ENCODE measurements around the gene BTD.

Gene BTD

DNA sequence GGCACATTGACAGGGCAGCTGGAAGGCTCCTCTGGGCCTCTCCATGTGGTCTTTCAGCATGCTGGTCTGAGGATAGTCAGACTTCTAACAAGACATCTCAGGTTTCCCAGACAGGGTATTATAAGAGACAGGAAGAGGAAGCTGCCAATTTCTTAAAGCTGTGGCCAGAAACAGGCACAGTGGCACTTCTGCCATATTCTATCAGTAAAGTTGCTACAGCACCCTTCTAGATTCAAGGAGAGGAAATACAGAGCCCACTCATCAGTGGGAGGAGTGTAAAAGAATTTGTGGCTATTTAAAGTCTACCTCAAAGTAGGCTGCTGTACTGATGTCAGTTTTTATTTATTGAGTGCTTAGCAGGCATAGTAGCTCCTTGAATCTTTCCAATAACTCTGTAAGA, 55.5 kb downstream of the BTD start:
- in situ Hi-C loops (cut with HindIII; ENCODE audit: low sequenced_read_pairs): no loop called here
- TF ChIP-seq, protein P1, sequence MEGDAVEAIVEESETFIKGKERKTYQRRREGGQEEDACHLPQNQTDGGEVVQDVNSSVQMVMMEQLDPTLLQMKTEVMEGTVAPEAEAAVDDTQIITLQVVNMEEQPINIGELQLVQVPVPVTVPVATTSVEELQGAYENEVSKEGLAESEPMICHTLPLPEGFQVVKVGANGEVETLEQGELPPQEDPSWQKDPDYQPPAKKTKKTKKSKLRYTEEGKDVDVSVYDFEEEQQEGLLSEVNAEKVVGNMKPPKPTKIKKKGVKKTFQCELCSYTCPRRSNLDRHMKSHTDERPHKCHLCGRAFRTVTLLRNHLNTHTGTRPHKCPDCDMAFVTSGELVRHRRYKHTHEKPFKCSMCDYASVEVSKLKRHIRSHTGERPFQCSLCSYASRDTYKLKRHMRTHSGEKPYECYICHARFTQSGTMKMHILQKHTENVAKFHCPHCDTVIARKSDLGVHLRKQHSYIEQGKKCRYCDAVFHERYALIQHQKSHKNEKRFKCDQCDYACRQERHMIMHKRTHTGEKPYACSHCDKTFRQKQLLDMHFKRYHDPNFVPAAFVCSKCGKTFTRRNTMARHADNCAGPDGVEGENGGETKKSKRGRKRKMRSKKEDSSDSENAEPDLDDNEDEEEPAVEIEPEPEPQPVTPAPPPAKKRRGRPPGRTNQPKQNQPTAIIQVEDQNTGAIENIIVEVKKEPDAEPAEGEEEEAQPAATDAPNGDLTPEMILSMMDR (IDR thresholded peaks at IDR 0.05; ENCODE audit: low read depth, low read length, missing control alignments): no peak
- DNase-seq (ENCODE audit: low read depth): no peak
- H3K4me3 ChIP-seq (ENCODE audit: low read depth, low read length): no peak overlapping the region

DNA sequence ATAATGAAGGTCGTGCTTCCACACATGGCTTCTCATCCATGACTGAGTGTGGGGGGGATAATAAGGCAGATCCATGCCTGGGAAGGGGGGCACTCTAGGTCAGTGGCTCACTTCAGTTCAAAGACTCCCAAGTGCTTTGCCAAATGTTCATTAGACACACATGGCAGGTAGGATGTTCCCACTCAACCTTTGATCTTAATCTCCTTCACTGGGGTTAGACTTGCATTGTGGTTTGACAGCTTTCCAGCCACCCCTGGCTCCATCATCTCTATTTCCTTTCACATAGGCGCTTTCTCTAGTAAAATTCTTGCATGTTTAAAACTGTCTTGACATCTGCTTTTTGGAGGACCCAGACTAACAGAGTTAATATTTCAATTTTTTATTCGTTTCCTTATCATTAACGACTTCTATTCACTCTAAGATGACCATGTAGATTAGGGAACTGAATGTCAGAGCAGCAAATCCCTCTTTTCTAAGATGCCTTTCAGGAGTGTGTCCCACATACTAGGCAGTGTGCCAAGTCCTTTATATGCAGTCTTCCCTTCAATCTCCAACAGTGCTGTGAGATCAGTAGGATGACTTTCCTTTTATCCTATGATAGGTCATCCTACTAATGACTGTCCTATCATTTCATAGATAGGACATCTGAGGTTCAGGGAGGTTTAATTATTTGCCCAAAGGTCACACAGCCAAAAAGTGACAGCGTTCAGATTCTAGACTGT, 57.9 kb downstream of the BTD start:
- no peak for DNase-seq (ENCODE audit: low read depth)
- TF ChIP-seq, protein P1 (IDR thresholded peaks at IDR 0.05; ENCODE audit: low read depth, low read length, missing control alignments): no peak
- H3K4me3 ChIP-seq (ENCODE audit: low read depth, low read length): no peak overlapping the region
- in situ Hi-C loops (cut with HindIII; ENCODE audit: low sequenced_read_pairs): no loop called here

DNA sequence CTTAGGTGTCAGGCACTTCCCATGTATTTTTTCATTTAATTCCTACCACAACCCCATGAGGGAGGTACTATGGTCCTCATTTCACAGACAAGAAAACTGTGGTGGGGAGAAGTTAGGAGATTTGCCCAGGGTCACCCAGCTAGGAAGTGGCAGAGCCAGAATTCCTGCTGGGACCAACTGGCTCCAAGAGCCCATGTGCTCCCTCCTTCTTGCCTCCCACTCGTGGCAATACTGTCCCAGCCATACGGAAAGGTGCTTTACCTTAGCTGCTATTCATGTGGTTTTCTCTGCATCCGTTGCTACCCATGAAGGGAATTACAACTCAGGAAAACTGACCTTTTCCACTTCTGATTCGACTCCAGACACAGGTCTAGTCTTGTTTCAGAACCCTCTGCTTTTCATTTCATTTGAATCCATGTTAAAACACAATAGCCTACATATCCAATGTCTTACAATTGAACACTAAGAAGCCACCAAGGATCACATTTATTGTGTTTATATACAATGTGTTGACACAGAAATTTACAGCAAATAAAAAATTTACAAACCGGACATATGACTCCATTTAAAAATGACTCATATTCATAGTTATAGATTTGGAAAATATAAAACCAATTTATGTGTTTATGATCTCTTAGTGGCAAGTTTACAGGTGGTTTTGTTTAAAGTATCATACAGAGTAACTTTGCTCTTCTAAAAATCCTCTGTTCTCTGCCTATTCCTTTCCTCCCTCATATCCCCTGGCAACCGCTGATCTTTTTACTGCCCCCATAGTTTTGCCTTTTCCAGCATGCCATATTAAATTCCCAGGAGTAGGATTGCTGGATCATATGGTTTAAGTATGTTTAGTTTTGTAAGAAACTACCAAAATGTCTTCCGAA, 58.8 kb downstream of the BTD start:
- in situ Hi-C loops (cut with HindIII; ENCODE audit: low sequenced_read_pairs): no loop called here
- TF ChIP-seq, protein P1 (IDR thresholded peaks at IDR 0.05; ENCODE audit: low read depth, low read length, missing control alignments): no peak
- no peak overlapping the region for H3K4me3 ChIP-seq (ENCODE audit: low read depth, low read length)
- DNase-seq (ENCODE audit: low read depth): no peak

DNA sequence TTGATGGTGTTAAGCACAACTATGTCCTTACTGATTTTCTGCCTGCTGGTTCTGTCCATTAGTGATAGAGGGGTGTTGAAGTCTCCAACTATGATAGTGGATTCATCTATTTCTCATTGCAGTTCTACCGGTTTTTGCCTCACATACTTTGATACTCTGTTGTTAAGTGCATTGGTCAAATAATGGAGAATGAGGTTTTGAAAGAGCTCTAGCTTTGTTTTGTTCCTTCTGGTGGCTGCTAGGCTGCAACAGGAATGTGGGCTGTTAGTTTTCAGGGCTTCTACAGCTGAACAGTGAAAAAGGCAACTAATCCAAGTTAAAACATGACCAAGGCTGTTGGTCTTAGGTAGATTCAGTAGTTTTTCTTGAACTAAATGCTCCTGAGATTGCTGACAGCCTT, 62.6 kb downstream of the BTD start:
- TF ChIP-seq, protein P1 (IDR thresholded peaks at IDR 0.05; ENCODE audit: low read depth, low read length, missing control alignments): no peak
- no peak for DNase-seq (ENCODE audit: low read depth)
- no peak overlapping the region for H3K4me3 ChIP-seq (ENCODE audit: low read depth, low read length)
- in situ Hi-C loops (cut with HindIII; ENCODE audit: low sequenced_read_pairs): no loop called here

DNA sequence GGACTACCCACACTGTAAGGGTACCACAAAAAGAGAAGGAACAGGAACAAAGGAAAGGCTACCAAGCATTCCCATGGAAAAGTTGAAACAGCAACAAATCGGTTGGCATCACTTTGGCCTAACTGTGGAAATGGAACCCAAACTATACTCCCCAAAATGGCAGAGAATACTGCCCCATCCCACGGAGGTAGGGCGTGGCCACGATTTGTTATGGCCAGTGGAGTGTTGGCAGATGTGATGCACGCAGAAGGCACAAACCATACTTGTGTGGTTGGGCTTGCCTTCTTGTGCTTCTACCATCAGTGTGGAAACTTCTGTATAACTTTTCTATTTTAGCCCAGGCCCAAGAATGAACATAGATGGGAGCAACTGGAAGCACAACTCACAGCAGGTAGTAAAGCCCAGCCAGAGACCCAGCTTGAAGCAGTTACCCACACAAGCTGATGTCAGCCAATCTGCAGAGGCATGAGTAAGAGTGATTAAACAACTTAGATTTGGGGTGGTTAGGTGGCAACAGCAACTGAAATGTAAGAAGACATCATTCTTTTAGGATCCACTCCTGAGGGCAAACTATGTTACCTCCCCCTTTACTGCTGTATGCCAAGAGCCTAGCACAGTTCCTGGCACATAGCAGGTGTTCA, 64.1 kb downstream of the BTD start:
- in situ Hi-C loops (cut with HindIII; ENCODE audit: low sequenced_read_pairs): no loop called here
- TF ChIP-seq, protein P1 (IDR thresholded peaks at IDR 0.05; ENCODE audit: low read depth, low read length, missing control alignments): no peak
- no peak for DNase-seq (ENCODE audit: low read depth)
- H3K4me3 ChIP-seq (ENCODE audit: low read depth, low read length): no peak overlapping the region

DNA sequence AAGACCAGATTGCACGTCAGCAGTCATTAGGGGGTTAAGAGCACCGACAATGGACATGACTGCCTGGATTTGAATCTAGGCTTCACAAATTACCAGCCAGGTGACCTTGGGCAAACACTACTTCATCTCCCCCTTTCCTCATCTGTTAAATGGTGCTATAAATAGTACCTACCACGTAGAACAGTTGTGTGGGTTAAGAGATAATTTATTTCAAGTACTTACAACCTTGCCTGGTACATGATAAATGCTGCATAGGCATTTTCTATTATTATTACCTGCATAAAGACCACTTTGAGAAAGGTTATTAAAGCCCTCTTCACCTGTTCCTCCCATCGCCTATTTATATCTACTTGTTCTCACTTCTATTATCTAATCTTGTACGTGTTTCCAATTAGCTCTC, 64.7 kb downstream of the BTD start:
- in situ Hi-C loops (cut with HindIII; ENCODE audit: low sequenced_read_pairs): no loop called here
- TF ChIP-seq, protein P1 (IDR thresholded peaks at IDR 0.05; ENCODE audit: low read depth, low read length, missing control alignments): no peak
- H3K4me3 ChIP-seq (ENCODE audit: low read depth, low read length): no peak overlapping the region
- no peak for DNase-seq (ENCODE audit: low read depth)

All from astrocyte of the cerebellum (primary cell).